HUES64 (cell line): Measurements from ENCODE around the gene TRIP6.
"Not testable (repeated sequence)": the region's sequence is repeated elsewhere in the genome, so short reads cannot be mapped to it uniquely, and the experiment has no call there.

Source experiments
- H3K27ac ChIP-seq: 2 replicates; pipeline ENCODE4 v1.7.0; 2013; ENCODE audit warnings: low read depth, low read length, inconsistent platforms
- H3K27me3 ChIP-seq: 2 replicates; pipeline ENCODE4 v1.6.1; 2013; ENCODE audit warnings: mild to moderate bottlenecking, low read length; ENCODE audit not compliant: insufficient read depth
- H3K36me3 ChIP-seq: 2 replicates; pipeline ENCODE4 v1.6.1; 2013; ENCODE audit warnings: mild to moderate bottlenecking, low read length; ENCODE audit not compliant: insufficient read depth
- H3K4me1 ChIP-seq: 2 replicates; pipeline ENCODE4 v1.6.1; 2013; ENCODE audit warnings: mild to moderate bottlenecking, low read length, moderate library complexity; ENCODE audit not compliant: insufficient read depth
- H3K4me3 ChIP-seq: 2 replicates; pipeline ENCODE4 v1.5.1; 2013; ENCODE audit warnings: mild to moderate bottlenecking, low read length, moderate library complexity
- H3K9ac ChIP-seq: 2 replicates; pipeline ENCODE4 v1.6.1; 2013; ENCODE audit warnings: mild to moderate bottlenecking, low read depth, low read length
- H3K9me3 ChIP-seq: 2 replicates; pipeline ENCODE4 v1.6.1; 2013; ENCODE audit warnings: low read depth, low read length; ENCODE audit not compliant: insufficient read depth
- WGBS: fragments of 150-250, 120-280 bp; methylation state at CpG from one replicate; pipeline ENCODE4 v1.1.7; 2013; ENCODE audit warnings: missing lambda C conversion rate; 5-methylcytosine and 5-hydroxymethylcytosine counted together

The TRIP6 gene

DNA sequence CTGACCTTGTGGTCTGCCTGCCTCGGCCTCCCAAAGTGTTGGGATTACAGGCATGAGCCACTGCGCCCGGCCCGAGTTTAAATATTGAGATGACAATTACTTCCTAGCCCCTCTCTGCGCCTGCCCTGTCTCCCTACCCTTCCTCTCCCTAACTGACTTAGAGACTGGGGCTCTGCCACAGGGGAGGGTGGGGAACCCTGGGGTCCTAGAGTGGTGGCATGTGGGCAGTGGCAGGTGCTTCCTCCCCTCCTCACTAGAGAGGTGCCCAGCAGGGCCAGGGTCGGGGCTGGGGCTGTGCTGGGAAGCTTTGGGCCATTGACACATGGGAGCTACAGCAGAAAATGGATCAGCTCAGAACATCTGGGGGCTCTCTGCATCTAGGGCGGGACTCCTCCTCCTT, 35.5 kb downstream of the TRIP6 start:
- no peaks in the 10 kb centered on the region; the same call in 1 of the 2 replicates for H3K27me3 ChIP-seq
- H3K27ac ChIP-seq: no peak overlapping the region
- H3K9me3 ChIP-seq: no peaks in the 10 kb centered on the region
- WGBS: 97% methylated on average over 6 of the region's 7 CpGs
- H3K9ac ChIP-seq: no peak overlapping the region
- H3K36me3 ChIP-seq: no peaks in the 10 kb centered on the region
- no peak overlapping the region for H3K4me3 ChIP-seq
- no peaks in the 10 kb centered on the region for H3K4me1 ChIP-seq

DNA sequence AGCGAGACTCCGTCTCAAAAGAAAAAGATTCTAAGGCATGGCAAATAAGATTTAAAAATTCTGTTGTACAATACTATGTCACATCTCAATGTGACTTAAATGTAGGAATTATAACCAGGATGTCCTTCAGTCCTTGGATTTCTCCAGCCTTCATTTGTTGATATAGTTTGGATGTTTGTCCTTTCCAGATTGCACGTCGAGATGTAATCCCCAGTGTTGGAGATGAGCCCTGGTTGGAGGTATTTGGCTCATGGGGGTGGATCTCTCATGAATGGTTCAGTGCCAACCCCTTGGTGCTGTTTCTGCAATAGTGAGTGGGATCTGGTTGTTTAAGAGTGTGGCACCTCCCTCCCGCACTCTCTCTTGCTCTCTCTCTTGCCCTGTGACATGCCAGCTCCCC, 41.3 kb downstream of the TRIP6 start:
- H3K4me1 ChIP-seq: no peaks in the 10 kb centered on the region
- WGBS: 88% methylated on average over 5 of the region's 5 CpGs
- H3K27ac ChIP-seq: no peak overlapping the region
- no peak overlapping the region for H3K9ac ChIP-seq
- no peak overlapping the region for H3K4me3 ChIP-seq
- no peaks in the 10 kb centered on the region for H3K9me3 ChIP-seq
- H3K27me3 ChIP-seq: no peaks in the 10 kb centered on the region
- no peaks in the 10 kb centered on the region for H3K36me3 ChIP-seq

DNA sequence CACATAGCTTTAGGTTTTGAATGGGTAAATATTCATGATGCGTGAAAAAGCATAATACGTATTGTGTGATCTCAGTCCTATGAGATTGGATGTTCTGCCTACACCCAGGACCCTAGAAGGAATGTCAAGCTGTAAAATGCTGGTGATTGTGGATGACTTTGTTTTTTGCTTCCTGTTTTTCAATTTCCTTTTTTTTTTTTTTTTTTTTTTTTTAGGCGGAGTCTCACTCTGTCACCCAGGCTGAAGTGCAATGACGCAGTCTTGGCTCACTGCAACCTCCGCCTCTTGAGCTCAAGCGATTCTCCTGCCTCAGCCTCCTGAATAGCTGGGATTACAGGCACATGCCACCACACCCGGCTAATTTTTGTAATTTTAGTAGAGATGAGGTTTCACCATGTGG, 43.3 kb downstream of the TRIP6 start:
- WGBS: 94% methylated on average over 7 of the region's 7 CpGs
- H3K4me1 ChIP-seq, H3K27ac ChIP-seq, H3K27me3 ChIP-seq, H3K9ac ChIP-seq, H3K4me3 ChIP-seq, H3K9me3 ChIP-seq, H3K36me3 ChIP-seq: not testable (repeated sequence)

DNA sequence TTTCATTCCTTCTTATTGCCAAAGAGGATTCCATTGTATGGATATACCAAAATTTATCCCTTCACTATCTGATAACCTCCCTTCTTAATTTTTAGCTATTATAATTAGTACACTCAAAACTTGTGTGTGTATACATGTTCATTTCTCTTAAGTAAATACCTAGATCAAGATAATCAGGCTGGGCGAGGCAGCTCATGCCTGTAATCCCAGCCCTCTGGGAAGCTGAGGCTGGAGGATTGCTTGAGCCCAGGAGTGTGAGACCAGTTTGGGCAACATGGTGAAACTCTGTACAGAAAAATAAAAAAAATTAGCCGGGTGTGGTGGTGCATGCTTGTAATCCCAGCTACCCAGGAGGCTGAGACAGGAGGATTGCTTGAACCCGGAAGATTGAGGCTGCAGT, 44.3 kb downstream of the TRIP6 start:
- Histone ChIP-seq H3K4me3 (no peak overlapping the region), H3K9me3 (no peaks in the 10 kb centered on the region), H3K27ac (no peak overlapping the region), H3K9ac (no peak overlapping the region), H3K4me1 (no peaks in the 10 kb centered on the region), H3K27me3 (no peaks in the 10 kb centered on the region), H3K36me3 (no peaks in the 10 kb centered on the region)
- 91% methylated on average over 3 of the region's 3 CpGs for WGBS

DNA sequence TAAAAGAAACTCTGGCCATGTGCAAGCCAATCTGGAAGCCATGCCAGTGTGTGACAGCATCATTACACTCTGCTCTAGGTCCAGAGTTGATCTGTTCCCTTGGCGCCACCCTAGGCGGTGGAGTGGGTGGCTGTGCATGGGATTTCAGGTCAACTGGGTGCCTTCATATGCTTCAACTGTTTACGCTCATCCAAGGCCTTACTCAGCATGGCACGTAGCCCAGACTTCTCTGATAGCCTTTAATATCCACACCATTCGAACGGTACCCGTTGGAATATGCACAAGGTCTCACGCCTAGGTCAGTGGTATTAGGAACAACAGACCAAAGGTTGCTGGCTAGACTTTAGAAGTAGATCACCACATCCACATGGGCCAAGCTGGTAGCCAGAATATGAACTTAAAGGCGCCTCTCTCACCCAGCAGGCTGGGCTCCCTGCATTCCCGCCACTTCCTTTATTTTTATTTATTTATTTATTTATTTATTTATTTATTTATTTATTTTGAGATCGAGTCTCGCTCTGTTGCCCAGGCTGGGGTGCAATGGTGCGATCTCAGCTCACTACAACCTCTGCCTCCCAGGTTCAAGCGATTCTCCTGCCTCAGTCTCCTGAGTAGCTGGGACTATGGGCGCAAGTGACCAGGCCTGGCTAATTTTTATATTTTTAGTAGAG, 47.2 kb downstream of the TRIP6 start:
- no peaks in the 10 kb centered on the region for H3K9me3 ChIP-seq
- no peak overlapping the region for H3K4me3 ChIP-seq
- H3K9ac ChIP-seq: no peak overlapping the region
- no peak overlapping the region for H3K27ac ChIP-seq
- no peaks in the 10 kb centered on the region for H3K27me3 ChIP-seq
- H3K36me3 ChIP-seq: no peaks in the 10 kb centered on the region
- 90% methylated on average over 14 of the region's 15 CpGs for WGBS
- no peaks in the 10 kb centered on the region for H3K4me1 ChIP-seq

DNA sequence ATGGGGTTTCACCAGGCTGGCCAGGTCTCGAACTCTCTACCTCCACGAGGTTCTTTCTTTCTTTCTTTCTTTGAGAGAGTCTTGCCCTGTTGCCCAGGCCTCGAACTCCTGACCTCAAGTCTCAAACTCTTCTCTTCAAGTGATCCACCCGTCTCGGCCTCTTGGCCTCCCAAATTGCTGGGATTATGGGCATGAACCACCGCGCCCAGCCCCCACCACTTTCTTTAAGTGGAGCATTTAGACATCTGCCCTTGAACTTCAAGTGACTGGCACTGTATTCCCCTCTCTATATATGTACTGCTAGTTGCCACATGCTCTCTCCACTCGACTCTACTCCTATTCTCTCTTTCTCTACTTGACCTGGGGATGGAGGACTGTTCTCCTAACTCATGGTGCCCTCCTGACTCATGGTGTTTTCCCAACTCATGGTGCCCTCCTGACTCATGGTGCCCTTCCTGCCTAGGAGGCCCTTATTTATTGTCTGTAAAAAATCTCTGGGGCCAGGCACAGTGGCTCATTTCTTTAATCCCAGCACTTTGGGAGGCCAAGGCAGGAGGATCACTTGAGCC, 47.8 kb downstream of the TRIP6 start:
- H3K36me3 ChIP-seq: no peaks in the 10 kb centered on the region
- H3K4me3 ChIP-seq: no peak overlapping the region
- H3K4me1 ChIP-seq: no peaks in the 10 kb centered on the region
- WGBS: 88% methylated on average over 8 of the region's 8 CpGs
- no peak overlapping the region for H3K27ac ChIP-seq
- no peaks in the 10 kb centered on the region for H3K27me3 ChIP-seq
- H3K9me3 ChIP-seq: no peaks in the 10 kb centered on the region
- no peak overlapping the region for H3K9ac ChIP-seq

DNA sequence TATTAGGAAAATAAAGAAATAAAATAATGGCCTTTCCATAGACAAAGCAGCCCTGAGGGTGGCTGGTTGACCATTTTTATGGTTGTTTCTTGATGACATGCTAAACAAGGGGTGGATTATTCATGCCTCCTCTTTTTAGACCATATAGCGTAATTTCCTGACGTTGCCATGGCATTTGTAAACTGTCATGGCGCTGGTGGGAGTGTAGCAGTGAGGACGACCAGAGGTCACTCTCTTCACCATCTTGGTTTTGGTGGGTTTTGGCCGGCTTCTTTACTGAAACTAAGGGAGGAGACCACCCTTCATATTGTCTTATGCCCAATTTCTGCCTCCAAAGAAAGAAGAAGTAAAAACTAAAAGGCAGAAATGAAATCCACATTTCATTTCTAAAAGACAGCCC, 52.1 kb downstream of the TRIP6 start:
- H3K4me1 ChIP-seq, H3K4me3 ChIP-seq, H3K27me3 ChIP-seq, H3K27ac ChIP-seq, H3K9me3 ChIP-seq, H3K9ac ChIP-seq, H3K36me3 ChIP-seq: not testable (repeated sequence)
- 95% methylated on average over 5 of the region's 5 CpGs for WGBS

DNA sequence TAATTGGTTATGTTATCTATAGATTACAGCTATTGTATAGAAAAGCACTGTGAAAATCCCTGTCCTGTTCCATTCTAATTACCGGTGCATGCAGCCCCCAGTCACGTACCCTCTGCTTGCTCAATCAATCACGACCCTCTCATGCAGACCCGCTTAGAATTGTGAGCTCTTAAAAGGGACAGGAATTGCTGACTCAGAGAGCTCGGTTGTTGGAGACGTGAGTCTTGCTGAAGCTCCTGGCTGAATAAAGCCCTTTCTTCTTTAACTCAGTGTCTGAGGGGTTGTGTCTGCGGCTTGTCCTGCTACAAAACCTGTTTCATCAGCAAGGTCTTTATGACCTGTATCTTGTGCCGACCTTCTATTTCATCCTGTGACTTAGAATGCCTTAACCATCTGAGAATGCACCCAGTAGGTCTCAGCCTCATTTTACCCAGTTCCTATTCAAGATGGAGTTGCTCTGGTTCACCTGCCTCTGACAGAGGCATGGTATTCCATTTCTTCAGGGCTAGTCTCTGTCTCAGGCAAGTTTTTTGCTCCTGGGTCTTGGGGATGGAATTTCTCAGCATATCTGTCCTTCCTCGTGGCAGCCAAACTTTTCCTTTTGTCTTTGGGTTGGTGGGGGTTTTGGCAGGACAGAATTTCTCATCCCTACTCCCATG, 52.7 kb downstream of the TRIP6 start:
- not testable (repeated sequence) for H3K36me3 ChIP-seq, H3K9me3 ChIP-seq, H3K27ac ChIP-seq, H3K4me3 ChIP-seq, H3K9ac ChIP-seq, H3K4me1 ChIP-seq, H3K27me3 ChIP-seq
- WGBS: 88% methylated on average over 8 of the region's 9 CpGs

DNA sequence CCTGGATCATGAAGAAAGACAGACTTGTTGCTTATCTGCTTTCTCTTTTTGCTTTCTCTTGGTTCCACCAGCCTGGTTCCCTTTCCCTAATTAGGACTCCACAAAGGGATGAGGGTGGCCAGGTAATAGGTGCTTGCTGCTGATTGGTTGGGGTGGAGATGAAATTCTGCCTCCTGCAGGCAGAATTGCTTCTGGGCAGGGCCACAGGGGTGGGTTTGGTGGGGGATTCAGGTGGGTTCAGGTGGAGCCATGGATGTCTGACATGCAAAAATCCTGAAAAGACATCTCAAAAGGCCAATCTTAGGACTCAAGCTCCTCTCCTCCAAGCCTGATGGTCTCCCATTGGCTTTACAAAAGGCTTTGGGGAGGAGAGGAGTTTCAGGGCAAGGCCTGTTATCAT, 53.9 kb downstream of the TRIP6 start:
- H3K27me3 ChIP-seq: no peaks in the 10 kb centered on the region
- H3K4me1 ChIP-seq: no peaks in the 10 kb centered on the region
- H3K27ac ChIP-seq: no peak overlapping the region
- H3K4me3 ChIP-seq: no peak overlapping the region
- no peak overlapping the region for H3K9ac ChIP-seq
- H3K9me3 ChIP-seq: no peaks in the 10 kb centered on the region
- no peaks in the 10 kb centered on the region for H3K36me3 ChIP-seq
